Astrocyte of the cerebellum (primary cell): ENCODE results near the gene BCAN.

Experiments
- DNase-seq: peaks from one replicate; pipeline ENCODE4 v3.0.0-alpha.2; 2011; ENCODE audit warnings: low read depth
- H3K4me3 ChIP-seq: 2 replicates; pipeline ENCODE4 v1.5.1; 2011; ENCODE audit warnings: mild to moderate bottlenecking, low read depth, low read length, moderate library complexity
- in situ Hi-C: cut with HindIII; loops from 2 replicates; pipeline ENCODE4 v1.10.0; 2017; ENCODE audit warnings: low sequenced_read_pairs
- TF ChIP-seq, protein P1 (sequence below): IDR thresholded peaks from 2 replicates; pipeline ENCODE4 v1.5.1; 2012; ENCODE audit warnings: low read length, low read depth, moderate library complexity, mild to moderate bottlenecking; ENCODE audit errors: missing control alignments

The BCAN gene

GRCh38 chr1:156643778-156644092 is 1.8 kb downstream of the BCAN start:
- no peak overlapping the region for H3K4me3 ChIP-seq
- DNase-seq: no peak
- TF ChIP-seq, protein P1, sequence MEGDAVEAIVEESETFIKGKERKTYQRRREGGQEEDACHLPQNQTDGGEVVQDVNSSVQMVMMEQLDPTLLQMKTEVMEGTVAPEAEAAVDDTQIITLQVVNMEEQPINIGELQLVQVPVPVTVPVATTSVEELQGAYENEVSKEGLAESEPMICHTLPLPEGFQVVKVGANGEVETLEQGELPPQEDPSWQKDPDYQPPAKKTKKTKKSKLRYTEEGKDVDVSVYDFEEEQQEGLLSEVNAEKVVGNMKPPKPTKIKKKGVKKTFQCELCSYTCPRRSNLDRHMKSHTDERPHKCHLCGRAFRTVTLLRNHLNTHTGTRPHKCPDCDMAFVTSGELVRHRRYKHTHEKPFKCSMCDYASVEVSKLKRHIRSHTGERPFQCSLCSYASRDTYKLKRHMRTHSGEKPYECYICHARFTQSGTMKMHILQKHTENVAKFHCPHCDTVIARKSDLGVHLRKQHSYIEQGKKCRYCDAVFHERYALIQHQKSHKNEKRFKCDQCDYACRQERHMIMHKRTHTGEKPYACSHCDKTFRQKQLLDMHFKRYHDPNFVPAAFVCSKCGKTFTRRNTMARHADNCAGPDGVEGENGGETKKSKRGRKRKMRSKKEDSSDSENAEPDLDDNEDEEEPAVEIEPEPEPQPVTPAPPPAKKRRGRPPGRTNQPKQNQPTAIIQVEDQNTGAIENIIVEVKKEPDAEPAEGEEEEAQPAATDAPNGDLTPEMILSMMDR: no peak
- in situ Hi-C loops: no loop called here

GRCh38 chr1:156644146-156644545 is 2.2 kb downstream of the BCAN start:
- in situ Hi-C loops: no loop called here
- DNase-seq: no peak
- TF ChIP-seq, protein P1: no peak

DNA sequence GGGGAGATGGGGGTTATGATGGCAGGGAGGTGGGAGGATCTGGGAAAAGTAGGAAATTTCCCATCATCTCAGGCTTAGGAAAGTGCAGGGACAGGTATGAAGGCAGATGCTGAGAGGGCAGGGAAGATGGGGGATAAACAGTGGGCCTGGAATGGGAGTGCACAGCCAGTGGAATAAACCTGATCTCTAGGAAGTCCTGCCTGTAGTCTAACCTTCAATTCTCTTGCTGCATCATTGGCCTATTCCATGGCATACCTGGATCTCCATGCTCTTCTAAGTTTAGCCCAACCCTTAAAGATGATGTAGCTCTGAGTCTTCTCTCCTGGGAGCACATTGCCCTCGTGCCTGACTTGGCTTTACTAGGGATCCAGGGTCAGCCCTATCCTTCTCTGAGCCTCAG is 2.7 kb downstream of the BCAN start:
- in situ Hi-C loops: no loop called here
- TF ChIP-seq, protein P1: no peak
- H3K4me3 ChIP-seq: no peak overlapping the region
- no peak for DNase-seq

More at GRCh38 chr1:156644146-156644545, 2.2 kb downstream of the BCAN start:
- H3K4me3 ChIP-seq: no peak overlapping the region

GRCh38 chr1:156645056-156645455 is 3.1 kb downstream of the BCAN start:
- DNase-seq: no peak
- TF ChIP-seq, protein P1: no peak
- in situ Hi-C loops: no loop called here
- no peak overlapping the region for H3K4me3 ChIP-seq

DNA sequence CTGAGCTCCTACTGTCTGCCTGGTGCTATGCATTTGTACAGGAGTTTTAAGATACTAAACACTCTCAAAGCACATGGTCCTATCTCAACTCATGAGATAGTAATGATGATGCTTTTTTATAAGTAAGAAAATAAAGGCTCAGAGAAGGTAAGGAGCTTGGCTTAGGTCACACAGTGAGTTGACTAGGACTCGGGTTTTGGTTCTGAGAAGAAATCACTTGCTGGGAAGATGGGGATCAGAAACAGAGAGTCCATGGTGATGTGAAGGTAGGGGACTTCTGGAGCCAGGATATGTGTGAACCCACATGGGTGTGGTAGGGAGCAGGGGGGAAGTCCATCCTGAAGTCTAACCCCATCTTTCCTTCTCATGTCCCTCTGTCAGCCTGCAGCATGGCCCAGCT is 3.7 kb downstream of the BCAN start:
- DNase-seq: no peak
- in situ Hi-C loops: no loop called here
- H3K4me3 ChIP-seq: no peak overlapping the region
- TF ChIP-seq, protein P1: no peak

- TF ChIP-seq, protein P1: no peak
- in situ Hi-C loops: no loop called here
- DNase-seq: no peak
- no peak overlapping the region for H3K4me3 ChIP-seq
Measured at GRCh38 chr1:156646738-156647211, 4.9 kb downstream of the BCAN start.

- no peak for DNase-seq
- in situ Hi-C loops: no loop called here
- TF ChIP-seq, protein P1: no peak
- H3K4me3 ChIP-seq: no peak overlapping the region
Measured at GRCh38 chr1:156647351-156647750, 5.4 kb downstream of the BCAN start.
